GM12878 (cell line): ENCODE measurements around the gene ART4. TPM values are rescaled to one million over a fixed set of nuclear protein-coding genes. Genes with fewer than 3 reads are reported as not detected.

Experiments
- ATAC-seq: fragments of 200-7000 bp; cut with Tn5 transposase; 3 replicates; pipeline ENCODE4 v1.9.1; 2020; ENCODE audit warnings: mild to moderate bottlenecking, moderate library complexity
- BruUV-seq: library from RNA; stranded (reverse); fragments of 400-500 nt; replicated peaks from 2 replicates; lab custom pipeline; 2021; lab: Mats Ljungman, UMichigan
- CTCF ChIA-PET: fragments of 300-600 bp; sonication (Branson Sonifier 250); formaldehyde crosslinking; extraction: SDS; loops from one replicate; lab custom pipeline; 2021; ENCODE audit warnings: inconsistent platforms; lab: Yijun Ruan, JAX
- POLR2A ChIA-PET: fragments of 350-600 bp; formaldehyde crosslinking; extraction: SDS; loops from one replicate; lab custom pipeline; 2021; ENCODE audit warnings: inconsistent platforms; lab: Charles Lee
- RAD21 ChIA-PET: fragments of 300-600 bp; sonication (Branson Sonifier 250); formaldehyde crosslinking; loops from one replicate; lab custom pipeline; 2023; ENCODE audit warnings: antibody characterized with exemption; ENCODE audit not compliant: unreplicated experiment; lab: Charles Lee
- SMC1A ChIA-PET: fragments of 300-600 bp; sonication (Branson Sonifier 250); formaldehyde crosslinking; loops from one replicate; lab custom pipeline; 2023; ENCODE audit not compliant: unreplicated experiment, uncharacterized antibody; lab: Charles Lee
- DNase-seq: peaks from one replicate; pipeline ENCODE4 v3.0.0-alpha.2; 2011; ENCODE audit warnings: low read depth, low spot score
- FAIRE-seq: peaks from 3 replicates; lab custom pipeline; 2011; peaks lifted over from hg19 to GRCh38; lab: Jason Lieb, UNC
- H2AFZ ChIP-seq: 2 replicates; pipeline ENCODE4 v1.6.0; 2011; ENCODE audit warnings: low read depth, low read length, control low read depth; ENCODE audit not compliant: control insufficient read depth
- H3K27ac ChIP-seq: 2 replicates; pipeline ENCODE4 v1.5.1; 2011; ENCODE audit warnings: control low read depth; ENCODE audit not compliant: control insufficient read depth, insufficient read depth
- H3K27me3 ChIP-seq, 2 experiments: replicated peaks in 1 of 2; 2 replicates each; pipeline versions ENCODE4 v1.6.0 to v1.6.1; 2011; ENCODE audit warnings: low read length in 1 of 2; ENCODE audit not compliant: control insufficient read depth in 2 of 2, insufficient read depth in 2 of 2
- H3K36me3 ChIP-seq, 2 experiments: 2 replicates each; pipeline ENCODE4 v1.5.1; 2011; ENCODE audit warnings: low read length in 1 of 2; ENCODE audit not compliant: control insufficient read depth in 2 of 2, insufficient read depth in 2 of 2
- H3K4me1 ChIP-seq: 2 replicates; pipeline ENCODE4 v1.6.1; 2011; ENCODE audit warnings: mild to moderate bottlenecking, low read length, moderate library complexity, mixed read lengths; ENCODE audit not compliant: control insufficient read depth, insufficient read depth
- H3K4me2 ChIP-seq: 2 replicates; pipeline ENCODE4 v1.6.0; 2011; ENCODE audit warnings: control low read depth; ENCODE audit not compliant: control insufficient read depth, insufficient read depth
- H3K4me3 ChIP-seq: fragments of 200-600 bp; sonication (generic); 2 replicates; pipeline ENCODE4 v1.5.1; 2016
- H3K79me2 ChIP-seq: 2 replicates; pipeline ENCODE4 v1.6.0; 2011; ENCODE audit warnings: low read length; ENCODE audit not compliant: control insufficient read depth, insufficient read depth
- H3K9ac ChIP-seq: 2 replicates; pipeline ENCODE4 v1.8.0; 2011; ENCODE audit warnings: low read length, control low read depth, mixed read lengths; ENCODE audit not compliant: control insufficient read depth, insufficient read depth
- H3K9me3 ChIP-seq: replicated peaks from 3 replicates; pipeline ENCODE4 v1.5.1; 2011; ENCODE audit warnings: mild to moderate bottlenecking, low read length; ENCODE audit not compliant: control insufficient read depth, insufficient read depth
- H4K20me1 ChIP-seq: 2 replicates; pipeline ENCODE4 v1.6.0; 2011; ENCODE audit not compliant: control insufficient read depth, insufficient read depth
- CBX3 ChIP-seq: fragments of 200-600 bp; sonication (generic); IDR thresholded peaks from 2 replicates; pipeline ENCODE4 v1.6.1; 2016; ENCODE audit warnings: low read depth, borderline replicate concordance
- ETV6 ChIP-seq, 2 experiments: fragments of 450-650 bp in 1 of 2; IDR thresholded peaks in 1 of 2; conservative IDR thresholded peaks in 1 of 2; 2 replicates each; pipeline ENCODE4 v1.6.1; 2014; ENCODE audit warnings: antibody characterized with exemption in 1 of 2, borderline replicate concordance in 1 of 2, low read depth in 1 of 2, mild to moderate bottlenecking in 1 of 2, moderate library complexity in 1 of 2
- FOS ChIP-seq: IDR thresholded peaks from 3 replicates; pipeline ENCODE4 v1.6.1; 2011; ENCODE audit warnings: borderline replicate concordance; ENCODE audit not compliant: insufficient read length; ENCODE audit errors: extremely low read depth
- FOXM1 ChIP-seq: IDR thresholded peaks from 2 replicates; pipeline ENCODE4 v1.6.1; 2012; ENCODE audit warnings: low read depth, mild to moderate bottlenecking, inconsistent platforms, low read length, moderate library complexity
- JUNB ChIP-seq: IDR thresholded peaks from 2 replicates; pipeline ENCODE4 v1.6.1; 2016; ENCODE audit warnings: antibody characterized with exemption, mild to moderate bottlenecking
- KDM1A ChIP-seq: fragments of 200-600 bp; sonication (generic); IDR thresholded peaks from 2 replicates; pipeline ENCODE4 v1.6.1; 2016; ENCODE audit warnings: borderline replicate concordance
- KLF5 ChIP-seq: fragments of 450-650 bp; IDR thresholded peaks from 2 replicates; pipeline ENCODE4 v1.6.1; 2014; ENCODE audit warnings: mild to moderate bottlenecking; ENCODE audit not compliant: partially characterized antibody
- MYC ChIP-seq: IDR thresholded peaks from 2 replicates; pipeline ENCODE4 v1.6.1; 2011; ENCODE audit warnings: mild to moderate bottlenecking, low read length, moderate library complexity, inconsistent platforms; ENCODE audit not compliant: insufficient read depth, insufficient replicate concordance, insufficient read length, severe bottlenecking
- NR2C2 ChIP-seq: IDR thresholded peaks from 2 replicates; pipeline ENCODE4 v1.6.1; 2011; ENCODE audit warnings: borderline replicate concordance, low read depth; ENCODE audit not compliant: control insufficient read depth, insufficient read length
- PAX8 ChIP-seq: fragments of 450-650 bp; IDR thresholded peaks from 2 replicates; pipeline ENCODE4 v1.6.1; 2017; ENCODE audit warnings: mild to moderate bottlenecking, moderate library complexity
- PBX3 ChIP-seq: IDR thresholded peaks from 2 replicates; pipeline ENCODE4 v1.6.1; 2011; ENCODE audit warnings: mild to moderate bottlenecking, low read depth, low read length, moderate library complexity; ENCODE audit not compliant: insufficient replicate concordance
- SMAD1 ChIP-seq: fragments of 450-650 bp; IDR thresholded peaks from 2 replicates; pipeline ENCODE4 v1.6.1; 2018; ENCODE audit warnings: mild to moderate bottlenecking, low read depth; ENCODE audit not compliant: partially characterized antibody
- SMAD5 ChIP-seq: IDR thresholded peaks from 2 replicates; pipeline ENCODE4 v1.6.1; 2016; ENCODE audit warnings: antibody characterized with exemption, low read depth
- STAT3 ChIP-seq: IDR thresholded peaks from 2 replicates; pipeline ENCODE4 v1.6.1; 2011; ENCODE audit warnings: low read depth, low read length, improper control_type of control experiment
- TCF7 ChIP-seq: IDR thresholded peaks from 2 replicates; pipeline ENCODE4 v1.6.1; 2014; ENCODE audit warnings: antibody characterized with exemption, borderline replicate concordance
- ZNF384 ChIP-seq: IDR thresholded peaks from 2 replicates; pipeline ENCODE4 v1.6.1; 2012; ENCODE audit warnings: low read depth, mild to moderate bottlenecking, low read length, improper control_type of control experiment, borderline replicate concordance
- ZSCAN29 ChIP-seq: fragments of 450-650 bp; IDR thresholded peaks from 2 replicates; pipeline ENCODE4 v1.6.1; 2017; ENCODE audit warnings: mild to moderate bottlenecking, moderate library complexity
- WGBS: methylation state at CpG from one replicate; pipeline ENCODE4 v1.1.6; 2016; ENCODE audit warnings: low lambda C conversion rate; ENCODE audit not compliant: insufficient replicate concordance, insufficient coverage; ENCODE audit errors: missing lambda C conversion rate; 5-methylcytosine and 5-hydroxymethylcytosine counted together
- in situ Hi-C: fragments of 300-500 bp; cut with MboI; formaldehyde crosslinking; loops from 9 replicates; pipeline ENCODE4 v1.14.3; 2018; ENCODE audit warnings: mixed read lengths
- intact Hi-C: fragments of 100-400 bp; cut with micrococcal nuclease; formaldehyde crosslinking; loops from one replicate; pipeline ENCODE4 v1.14.2; 2022; ENCODE audit not compliant: unreplicated experiment
- polyA plus RNA-seq, 11 experiments: library from polyadenylated mRNA; depleted of rRNA in 4 of 11; unstranded in 6 of 11; stranded (reverse) in 5 of 11; fragments of >200 nt; fragmentation: Nextera tagmentation in 4 of 11; fragmentation: Illumina TruSeq in 1 of 11; extraction: Ambion mirVana in 4 of 11; extraction: Trizol in 1 of 11; gene quantifications; 1 replicate in 1 of 11; 2 replicates in 10 of 11; pipeline versions ENCODE4 v1.2.1 to v1.2.3, GENCODE V29; 2011 to 2016; ENCODE audit warnings: inconsistent platforms in 2 of 11, missing spikeins in 2 of 11, low read depth in 1 of 11
- total RNA-seq, 4 experiments: library from RNA; depleted of rRNA in 3 of 4; stranded (reverse); fragments of >200 nt in 3 of 4; fragmentation: Illumina TruSeq in 1 of 4; extraction: Trizol in 1 of 4; gene quantifications; 2 replicates each; pipeline versions ENCODE4 v1.2.1 to v1.2.3, GENCODE V29; 2013 to 2021
- TF ChIP-seq, protein P1 (sequence below): fragments of 450-650 bp; conservative IDR thresholded peaks from 2 replicates; pipeline ENCODE4 v1.6.1; 2017; ENCODE audit warnings: mild to moderate bottlenecking, moderate library complexity

The ART4 gene
- total and polyA plus RNA-seq, 10 of the 15 experiments (the other 5 are each of a cell fraction or from before 2014, with no cell fraction given): 0.02 TPM; not detected in 9

DNA sequence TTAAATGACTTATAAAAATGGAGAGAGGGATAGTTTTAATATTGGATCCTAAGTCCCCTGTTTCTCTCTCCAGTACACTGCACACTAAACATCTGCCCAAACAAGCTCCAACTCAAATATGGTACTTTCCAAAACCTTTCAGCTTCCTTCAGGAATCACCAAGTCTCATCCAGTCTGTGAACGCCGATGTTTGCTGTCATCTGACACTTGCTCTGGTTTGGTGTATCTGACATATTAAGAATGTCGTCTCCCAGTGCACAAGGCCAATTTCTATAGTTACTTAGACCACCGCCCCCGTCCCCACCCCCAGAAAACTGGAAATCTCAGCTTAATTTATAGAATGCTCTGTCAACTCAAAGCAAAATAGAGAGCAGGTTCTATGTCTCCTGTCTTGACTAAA is 47.4 kb upstream of the ART4 start:
- FAIRE-seq: no peak
- H2AFZ ChIP-seq: no peak overlapping the region
- no peak for ATAC-seq
- no peaks in the 10 kb centered on the region for H3K79me2 ChIP-seq
- no peak for TF ChIP-seq CBX3
- TF ChIP-seq NR2C2: no peak
- TF ChIP-seq, protein P1, sequence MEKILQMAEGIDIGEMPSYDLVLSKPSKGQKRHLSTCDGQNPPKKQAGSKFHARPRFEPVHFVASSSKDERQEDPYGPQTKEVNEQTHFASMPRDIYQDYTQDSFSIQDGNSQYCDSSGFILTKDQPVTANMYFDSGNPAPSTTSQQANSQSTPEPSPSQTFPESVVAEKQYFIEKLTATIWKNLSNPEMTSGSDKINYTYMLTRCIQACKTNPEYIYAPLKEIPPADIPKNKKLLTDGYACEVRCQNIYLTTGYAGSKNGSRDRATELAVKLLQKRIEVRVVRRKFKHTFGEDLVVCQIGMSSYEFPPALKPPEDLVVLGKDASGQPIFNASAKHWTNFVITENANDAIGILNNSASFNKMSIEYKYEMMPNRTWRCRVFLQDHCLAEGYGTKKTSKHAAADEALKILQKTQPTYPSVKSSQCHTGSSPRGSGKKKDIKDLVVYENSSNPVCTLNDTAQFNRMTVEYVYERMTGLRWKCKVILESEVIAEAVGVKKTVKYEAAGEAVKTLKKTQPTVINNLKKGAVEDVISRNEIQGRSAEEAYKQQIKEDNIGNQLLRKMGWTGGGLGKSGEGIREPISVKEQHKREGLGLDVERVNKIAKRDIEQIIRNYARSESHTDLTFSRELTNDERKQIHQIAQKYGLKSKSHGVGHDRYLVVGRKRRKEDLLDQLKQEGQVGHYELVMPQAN: no peak
- TF ChIP-seq KLF5: no peak
- no peak for TF ChIP-seq FOS
- TF ChIP-seq ETV6 (conservative IDR thresholded peaks at IDR 0.05 in 1 of 2, IDR thresholded peaks at IDR 0.05 in 1 of 2; ENCODE audit: borderline replicate concordance in 1 of 2, low read depth in 1 of 2): no peak
- no peak for TF ChIP-seq ZNF384
- TF ChIP-seq SMAD5: no peak
- no peak for TF ChIP-seq MYC
- TF ChIP-seq STAT3: no peak
- TF ChIP-seq SMAD1: no peak
- TF ChIP-seq PAX8: no peak
- TF ChIP-seq JUNB: no peak
- TF ChIP-seq PBX3: no peak
- no peak for TF ChIP-seq KDM1A
- no peak for TF ChIP-seq ZSCAN29
- no peak for TF ChIP-seq FOXM1
- no peak for TF ChIP-seq TCF7
- SMC1A ChIA-PET: interaction anchor here (0.7 to 2.4 kb wide), 3 partner anchors 12 to 105 kb away, joined by 3 to 10 read pairs (median 4); no protein-coding TSS in a partner anchor
- no peaks in the 10 kb centered on the region; a peak in 3 of 4 replicates for H3K27me3 ChIP-seq
- H4K20me1 ChIP-seq: no peaks in the 10 kb centered on the region
- H3K9ac ChIP-seq: no peak overlapping the region
- no peaks in the 10 kb centered on the region for H3K4me1 ChIP-seq
- H3K36me3 ChIP-seq: no peaks in the 10 kb centered on the region
- H3K9me3 ChIP-seq: no peaks in the 10 kb centered on the region
- no peak overlapping the region for H3K27ac ChIP-seq
- BruUV-seq: no TSS peak
- in situ Hi-C loops: no loop called here
- RAD21 ChIA-PET: interaction anchor here (1.2 kb wide), 1 partner anchor 104 kb away, joined by 3 read pairs; no protein-coding TSS in a partner anchor
- POLR2A ChIA-PET: no interaction called here
- CTCF ChIA-PET: interaction anchor here (1.0 to 8.5 kb wide), 5 partner anchors 22 to 112 kb away, joined by 3 to 82 read pairs (median 4); no protein-coding TSS in a partner anchor
- no peak for DNase-seq
- no peak overlapping the region for H3K4me2 ChIP-seq
- WGBS: 58% methylated on average over 5 of the region's 5 CpGs
- no peak overlapping the region for H3K4me3 ChIP-seq
- intact Hi-C loops: no loop called here
